ENCODE data around the gene ZMYND11.

GRCh38 chr10:89248-89647, 46.0 kb upstream of the ZMYND11 start:
- TF ChIP-seq CTCF (IDR thresholded peaks at IDR 0.05; ENCODE audit: low read length) = no peak
- no peak for TF ChIP-seq EZH2 (optimal IDR thresholded peaks at IDR 0.05; ENCODE audit: low read depth, low read length)
